Left lung (tissue), 10 donors: Measurements from ENCODE around the gene GAB3. TPM values are rescaled to one million over a fixed set of nuclear protein-coding genes. Genes with fewer than 3 reads are reported as not detected.
"Not testable (repeated sequence)": the region's sequence is repeated elsewhere in the genome, so short reads cannot be mapped to it uniquely, and the experiment has no call there.

Source experiments
- ATAC-seq: fragments of 200-7000 bp; cut with Tn5 transposase; one replicate; pipeline ENCODE4 v1.9.1; 2020; ENCODE audit warnings: moderate library complexity
- DNase-seq, 4 donors: peaks; one replicate each; pipeline ENCODE4 v3.0.0-alpha.2; 2013 to 2020
- H3K27ac ChIP-seq, 2 donors: fragments of 200-600 bp; sonication (generic) in 1 of 2; one replicate each; pipeline versions ENCODE4 v1.5.0 to v1.8.0; 2020 to 2021
- H3K27me3 ChIP-seq, 2 donors: fragments of 200-600 bp; sonication (generic) in 1 of 2; one replicate each; pipeline versions ENCODE4 v1.5.0 to v1.8.0; 2020 to 2021
- H3K36me3 ChIP-seq, 2 donors: fragments of 200-600 bp; sonication (generic) in 1 of 2; one replicate each; pipeline versions ENCODE4 v1.5.0 to v1.8.0; 2020 to 2021
- H3K4me1 ChIP-seq, 2 donors: fragments of 200-600 bp; one replicate each; pipeline ENCODE4 v1.8.0; 2021
- H3K4me3 ChIP-seq, 2 donors: fragments of 200-600 bp; sonication (generic) in 1 of 2; one replicate each; pipeline versions ENCODE4 v1.5.0 to v1.8.0; 2020 to 2021; ENCODE audit warnings: mild to moderate bottlenecking in 1 of 2
- H3K9me3 ChIP-seq, 2 donors: fragments of 200-600 bp; sonication (generic) in 1 of 2; one replicate each; pipeline versions ENCODE4 v1.5.0 to v1.8.0; 2020 to 2021
- CTCF ChIP-seq, 2 donors: fragments of 200-600 bp; sonication (generic) in 1 of 2; IDR thresholded peaks; one replicate each; pipeline versions ENCODE4 v1.5.0 to v1.8.0; 2021; ENCODE audit warnings: antibody characterized with exemption in 2 of 2
- intact Hi-C, 2 donors: fragments of 100-400 bp; cut with DNase I; formaldehyde crosslinking; loops; one replicate each; pipeline versions ENCODE4 v1.11.2 to v1.14.2; 2022
- polyA plus RNA-seq, 6 donors: library from polyadenylated mRNA; unstranded; fragments of 120-200 nt; gene quantifications; one replicate each; pipeline ENCODE4 v1.2.1, GENCODE V29; 2013; ENCODE audit not compliant: insufficient read length in 6 of 6
- total RNA-seq, 2 donors: library from RNA; stranded (reverse); fragmentation: NEBNext Ultra II Directional; extraction: Animal tissue kit (Norgen Biotek cat#: 25700); gene quantifications; one replicate each; pipeline ENCODE4 v1.2.1, GENCODE V29; 2021
- donor health status: DM: no; HTN: yes; CAD: no.
- donor health status: DM: no; HTN: no; CAD: no.

Gene GAB3
- total and polyA plus RNA-seq, 8 donors: 6.6 to 15.0 (median 7.8) TPM

- no peaks in the 10 kb centered on the region for H3K27me3 ChIP-seq
- intact Hi-C loops: no loop called here
- no peak overlapping the region for H3K4me3 ChIP-seq
- no peak overlapping the region for H3K27ac ChIP-seq
- no peaks in the 10 kb centered on the region for H3K9me3 ChIP-seq
- TF ChIP-seq CTCF (IDR thresholded peaks at IDR 0.05): no peak
- H3K4me1 ChIP-seq: no peaks in the 10 kb centered on the region
- H3K36me3 ChIP-seq: peaks cover 0 to 51% of the 10 kb centered on the region in 2 donors
- peak; percentile 61 for ATAC-seq
- DNase-seq: peak in 1 of 4 donors; percentile 41
Measured at GRCh38 chrX:154695911-154696675, 54.8 kb downstream of the GAB3 start.

GRCh38 chrX:154693394-154693793, 57.5 kb downstream of the GAB3 start:
- Histone ChIP-seq H3K4me1 (no peaks in the 10 kb centered on the region), H3K4me3 (no peak overlapping the region), H3K27ac (no peak overlapping the region), H3K9me3 (no peaks in the 10 kb centered on the region), H3K27me3 (no peaks in the 10 kb centered on the region), H3K36me3 (peaks cover 0 to 37% of the 10 kb centered on the region in 2 donors)
- DNase-seq (no peak), ATAC-seq (no peak)
- intact Hi-C loops: no loop called here
- TF ChIP-seq CTCF (IDR thresholded peaks at IDR 0.05): no peak

- H3K4me1 ChIP-seq, ATAC-seq, H3K9me3 ChIP-seq, H3K27me3 ChIP-seq, DNase-seq, intact Hi-C loops, H3K4me3 ChIP-seq, H3K27ac ChIP-seq: not testable (repeated sequence)
- peaks cover 0 to 22% of the 10 kb centered on the region in 2 donors for H3K36me3 ChIP-seq
Measured at GRCh38 chrX:154690438-154690837, 60.4 kb downstream of the GAB3 start.

- H3K27me3 ChIP-seq, H3K4me1 ChIP-seq, H3K36me3 ChIP-seq, H3K9me3 ChIP-seq, intact Hi-C loops, H3K27ac ChIP-seq, ATAC-seq, H3K4me3 ChIP-seq, DNase-seq: not testable (repeated sequence)
Measured at GRCh38 chrX:154672084-154672483, 78.8 kb downstream of the GAB3 start.

- H3K9me3 ChIP-seq, ATAC-seq, H3K36me3 ChIP-seq, H3K27me3 ChIP-seq, H3K4me1 ChIP-seq, H3K27ac ChIP-seq, H3K4me3 ChIP-seq, intact Hi-C loops, DNase-seq: not testable (repeated sequence)
Measured at GRCh38 chrX:154670848-154671247, 80.0 kb downstream of the GAB3 start.

- Histone ChIP-seq H3K36me3 (no peaks in the 10 kb centered on the region), H3K27ac (no peak overlapping the region), H3K4me1 (no peaks in the 10 kb centered on the region), H3K27me3 (no peaks in the 10 kb centered on the region), H3K4me3 (no peak overlapping the region), H3K9me3 (no peaks in the 10 kb centered on the region)
- ATAC-seq (no peak), DNase-seq (no peak)
- no peak for TF ChIP-seq CTCF (IDR thresholded peaks at IDR 0.05)
- intact Hi-C loops: no loop called here
Measured at GRCh38 chrX:154661899-154662298, 89.0 kb downstream of the GAB3 start.

- no peak for TF ChIP-seq CTCF (IDR thresholded peaks at IDR 0.05)
- H3K27me3 ChIP-seq: no peaks in the 10 kb centered on the region
- H3K4me3 ChIP-seq: no peak overlapping the region
- ATAC-seq (no peak), DNase-seq (no peak)
- intact Hi-C loops: no loop called here
- no peak overlapping the region for H3K27ac ChIP-seq
- H3K36me3 ChIP-seq: no peaks in the 10 kb centered on the region
- H3K4me1 ChIP-seq: no peaks in the 10 kb centered on the region
- no peaks in the 10 kb centered on the region for H3K9me3 ChIP-seq
Measured at GRCh38 chrX:154661170-154661569, 89.7 kb downstream of the GAB3 start.
